HepG2 (cell line): ENCODE measurements around the gene PRSS38. TPM values are rescaled to one million over a fixed set of nuclear protein-coding genes. Genes with fewer than 3 reads are reported as not detected.

Source experiments
- ATF3 ChIP-seq: sonication (generic); formaldehyde crosslinking; IDR thresholded peaks from 2 replicates; pipeline ENCODE4 v1.4.0; 2020; ENCODE audit warnings: missing genetic modification reagents
- BCL6 ChIP-seq: IDR thresholded peaks from 2 replicates; pipeline ENCODE4 v1.6.1; 2016; ENCODE audit warnings: missing genetic modification reagents, missing compliant biosample characterization
- DR1 ChIP-seq: sonication (generic); formaldehyde crosslinking; IDR thresholded peaks from 2 replicates; pipeline ENCODE4 v1.8.0; 2021; ENCODE audit warnings: mild to moderate bottlenecking, missing genetic modification reagents, inconsistent platforms
- EZH2 ChIP-seq: conservative IDR thresholded peaks from 2 replicates; pipeline ENCODE4 v1.6.1; 2012; ENCODE audit warnings: mild to moderate bottlenecking, low read depth, low read length, moderate library complexity
- HNRNPUL1 ChIP-seq: fragments of 200-400 bp; formaldehyde crosslinking; IDR thresholded peaks from 2 replicates; pipeline ENCODE4 v1.6.1; 2017; ENCODE audit warnings: low read depth, mild to moderate bottlenecking, low read length, moderate library complexity
- NFE2 ChIP-seq: sonication (generic); formaldehyde crosslinking; IDR thresholded peaks from 2 replicates; pipeline ENCODE4 v1.4.0; 2020; ENCODE audit warnings: missing genetic modification reagents
- RAD21 ChIP-seq: fragments of 450-650 bp; formaldehyde crosslinking; IDR thresholded peaks from 2 replicates; pipeline ENCODE4 v1.5.0; 2020; ENCODE audit warnings: mild to moderate bottlenecking
- RBM39 ChIP-seq: fragments of 200-400 bp; formaldehyde crosslinking; IDR thresholded peaks from one replicate; pipeline ENCODE4 v1.6.1; 2018; ENCODE audit warnings: antibody characterized with exemption, mild to moderate bottlenecking, low read depth, low read length; ENCODE audit not compliant: poor library complexity, severe bottlenecking
- ZBTB20 ChIP-seq: sonication (generic); formaldehyde crosslinking; IDR thresholded peaks from 2 replicates; pipeline ENCODE4 v1.8.1; 2023; ENCODE audit warnings: missing genetic modification reagents, low read depth, mild to moderate bottlenecking, borderline replicate concordance
- ZMAT5 ChIP-seq: sonication (generic); formaldehyde crosslinking; IDR thresholded peaks from 2 replicates; pipeline ENCODE4 v1.5.0; 2020; ENCODE audit warnings: mild to moderate bottlenecking, low read depth, missing genetic modification reagents, borderline replicate concordance
- ZNF205 ChIP-seq: IDR thresholded peaks from 2 replicates; pipeline ENCODE4 v1.6.1; 2018; ENCODE audit warnings: missing biosample characterization, missing genetic modification reagents
- ZNF550 ChIP-seq: sonication (generic); formaldehyde crosslinking; IDR thresholded peaks from 2 replicates; pipeline ENCODE4 v1.4.0; 2020; ENCODE audit warnings: mild to moderate bottlenecking, missing genetic modification reagents, borderline replicate concordance
- ZNF580 ChIP-seq: IDR thresholded peaks from 2 replicates; pipeline ENCODE4 v1.6.1; 2016; ENCODE audit warnings: low read depth, borderline replicate concordance
- ZNF670 ChIP-seq: sonication (generic); formaldehyde crosslinking; IDR thresholded peaks from 2 replicates; pipeline ENCODE4 v1.8.0; 2022; ENCODE audit warnings: mild to moderate bottlenecking, missing genetic modification reagents, borderline replicate concordance
- ZNF687 ChIP-seq: sonication (generic); formaldehyde crosslinking; IDR thresholded peaks from 2 replicates; pipeline ENCODE4 v1.5.1; 2020; ENCODE audit warnings: mild to moderate bottlenecking, missing genetic modification reagents, moderate library complexity
- polyA plus RNA-seq, 8 experiments: library from polyadenylated mRNA; depleted of rRNA in 3 of 8; stranded (reverse) in 7 of 8; unstranded in 1 of 8; fragments of >200 nt; fragmentation: Illumina TruSeq in 4 of 8; extraction: Trizol in 4 of 8; gene quantifications; 2 replicates each; pipeline versions ENCODE4 v1.2.1 to v1.2.3, GENCODE V29; 2011 to 2016; ENCODE audit warnings: low read depth in 4 of 8, missing spikeins in 1 of 8, mixed read lengths in 1 of 8; ENCODE audit not compliant: insufficient read depth in 1 of 8
- total RNA-seq, 5 experiments: library from RNA; depleted of rRNA; stranded (reverse); fragments of >200 nt; fragmentation: Illumina TruSeq; extraction: Trizol; gene quantifications; 2 replicates each; pipeline ENCODE4 v1.2.3, GENCODE V29; 2016; ENCODE audit warnings: low read depth in 1 of 5
- TF ChIP-seq, protein P1 (sequence below): IDR thresholded peaks from 2 replicates; pipeline ENCODE4 v1.6.1; 2016; ENCODE audit warnings: missing compliant biosample characterization, missing genetic modification reagents, borderline replicate concordance
- TF ChIP-seq, protein P2 (sequence below): sonication (generic); formaldehyde crosslinking; IDR thresholded peaks from 2 replicates; pipeline ENCODE4 v1.4.0; 2020; ENCODE audit warnings: mild to moderate bottlenecking, missing genetic modification reagents
- TF ChIP-seq, protein P3 (sequence below): sonication (generic); formaldehyde crosslinking; IDR thresholded peaks from 2 replicates; pipeline ENCODE4 v1.4.0; 2020; ENCODE audit warnings: missing genetic modification reagents

The PRSS38 gene
- total and polyA plus RNA-seq, 2 of the 13 experiments (the other 11 are each of a cell fraction or from before 2014, with no cell fraction given) = not detected

GRCh38 chr1:227787513-227788270 is 27.8 kb upstream of the PRSS38 start (continued):
- TF ChIP-seq, protein P1, sequence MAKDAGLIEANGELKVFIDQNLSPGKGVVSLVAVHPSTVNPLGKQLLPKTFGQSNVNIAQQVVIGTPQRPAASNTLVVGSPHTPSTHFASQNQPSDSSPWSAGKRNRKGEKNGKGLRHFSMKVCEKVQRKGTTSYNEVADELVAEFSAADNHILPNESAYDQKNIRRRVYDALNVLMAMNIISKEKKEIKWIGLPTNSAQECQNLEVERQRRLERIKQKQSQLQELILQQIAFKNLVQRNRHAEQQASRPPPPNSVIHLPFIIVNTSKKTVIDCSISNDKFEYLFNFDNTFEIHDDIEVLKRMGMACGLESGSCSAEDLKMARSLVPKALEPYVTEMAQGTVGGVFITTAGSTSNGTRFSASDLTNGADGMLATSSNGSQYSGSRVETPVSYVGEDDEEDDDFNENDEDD = 0 out of 2 replicates have a peak, but pooled peaks have one; percentile 55
- TF ChIP-seq, protein P2, sequence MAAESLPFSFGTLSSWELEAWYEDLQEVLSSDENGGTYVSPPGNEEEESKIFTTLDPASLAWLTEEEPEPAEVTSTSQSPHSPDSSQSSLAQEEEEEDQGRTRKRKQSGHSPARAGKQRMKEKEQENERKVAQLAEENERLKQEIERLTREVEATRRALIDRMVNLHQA (CRISPR knock-in tag) = no peak
- TF ChIP-seq HNRNPUL1 (no peak), ATF3 (CRISPR knock-in tag) (no peak), ZNF205 (CRISPR knock-in tag) (no peak), EZH2 (no peak; the same call in 1 of the 2 replicates), ZBTB20 (CRISPR knock-in tag) (no peak), ZNF670 (CRISPR knock-in tag) (no peak), ZMAT5 (CRISPR knock-in tag) (no peak), ZNF687 (peak; percentile 79), ZNF550 (CRISPR knock-in tag) (no peak), ZNF580 (CRISPR knock-in tag) (no peak), RBM39 (peak; percentile 24), RAD21 (CRISPR knock-in tag) (no peak), NFE2 (no peak), BCL6 (CRISPR knock-in tag) (no peak), DR1 (CRISPR knock-in tag) (no peak)
- TF ChIP-seq, protein P3, sequence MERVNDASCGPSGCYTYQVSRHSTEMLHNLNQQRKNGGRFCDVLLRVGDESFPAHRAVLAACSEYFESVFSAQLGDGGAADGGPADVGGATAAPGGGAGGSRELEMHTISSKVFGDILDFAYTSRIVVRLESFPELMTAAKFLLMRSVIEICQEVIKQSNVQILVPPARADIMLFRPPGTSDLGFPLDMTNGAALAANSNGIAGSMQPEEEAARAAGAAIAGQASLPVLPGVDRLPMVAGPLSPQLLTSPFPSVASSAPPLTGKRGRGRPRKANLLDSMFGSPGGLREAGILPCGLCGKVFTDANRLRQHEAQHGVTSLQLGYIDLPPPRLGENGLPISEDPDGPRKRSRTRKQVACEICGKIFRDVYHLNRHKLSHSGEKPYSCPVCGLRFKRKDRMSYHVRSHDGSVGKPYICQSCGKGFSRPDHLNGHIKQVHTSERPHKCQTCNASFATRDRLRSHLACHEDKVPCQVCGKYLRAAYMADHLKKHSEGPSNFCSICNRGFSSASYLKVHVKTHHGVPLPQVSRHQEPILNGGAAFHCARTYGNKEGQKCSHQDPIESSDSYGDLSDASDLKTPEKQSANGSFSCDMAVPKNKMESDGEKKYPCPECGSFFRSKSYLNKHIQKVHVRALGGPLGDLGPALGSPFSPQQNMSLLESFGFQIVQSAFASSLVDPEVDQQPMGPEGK = peak; percentile 10; the same call in 1 of the 2 replicates
